ENCODE measurements around the gene PPP1R3F. TPM values are rescaled to one million over a fixed set of nuclear protein-coding genes. Genes with fewer than 3 reads are reported as not detected.
A peak's percentile ranks its signal among the peaks of the same experiment; 100 is the strongest.

PPP1R3F gene, protein sequence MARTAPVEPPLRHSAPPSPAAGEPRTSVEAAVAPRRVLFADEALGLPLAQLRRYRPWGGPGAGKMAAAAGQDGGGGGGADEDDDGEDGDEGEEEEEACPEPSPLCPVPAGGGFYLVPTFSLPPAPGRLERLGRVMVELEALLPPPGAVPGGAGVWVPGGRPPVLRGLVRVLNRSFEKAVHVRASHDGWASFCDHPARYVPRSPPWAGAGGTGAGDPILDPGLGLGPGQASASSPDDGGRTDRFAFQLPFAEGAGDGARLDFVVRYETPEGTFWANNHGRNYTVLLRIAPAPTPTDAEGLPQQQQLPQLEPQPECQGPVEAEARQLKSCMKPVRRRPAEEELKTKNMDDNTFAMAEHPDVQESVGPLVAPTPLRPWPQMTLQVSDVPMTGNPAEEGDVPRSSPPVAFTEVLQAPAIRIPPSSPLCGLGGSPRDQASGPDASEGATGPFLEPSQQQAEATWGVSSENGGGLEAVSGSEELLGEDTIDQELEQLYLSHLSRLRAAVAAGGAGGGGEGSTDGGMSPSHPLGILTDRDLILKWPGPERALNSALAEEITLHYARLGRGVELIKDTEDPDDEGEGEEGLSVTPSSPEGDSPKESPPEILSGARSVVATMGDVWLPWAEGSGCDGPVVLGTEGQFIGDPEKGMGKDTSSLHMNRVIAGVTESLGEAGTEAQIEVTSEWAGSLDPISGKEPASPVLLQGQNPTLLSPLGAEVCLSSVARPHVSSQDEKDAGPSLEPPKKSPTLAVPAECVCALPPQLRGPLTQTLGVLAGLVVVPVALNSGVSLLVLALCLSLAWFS
- total RNA-seq (2021) (3.6 and 5.2 TPM in 2 replicates), Bru-seq, nascent RNA (percentile 60 among the genes with signal in this experiment), BruChase-seq, experiment 1, labeled RNA remaining after a 2-hour chase (percentile 67 among the genes with signal in this experiment), BruChase-seq, experiment 2, labeled RNA remaining after a 6-hour chase (percentile 53 among the genes with signal in this experiment)
- long read RNA-seq, partial matches to known transcripts: 1 of 5 reads
- long read RNA-seq, other reads (novel, unspliced or antisense): 2 of 5 reads

DNA sequence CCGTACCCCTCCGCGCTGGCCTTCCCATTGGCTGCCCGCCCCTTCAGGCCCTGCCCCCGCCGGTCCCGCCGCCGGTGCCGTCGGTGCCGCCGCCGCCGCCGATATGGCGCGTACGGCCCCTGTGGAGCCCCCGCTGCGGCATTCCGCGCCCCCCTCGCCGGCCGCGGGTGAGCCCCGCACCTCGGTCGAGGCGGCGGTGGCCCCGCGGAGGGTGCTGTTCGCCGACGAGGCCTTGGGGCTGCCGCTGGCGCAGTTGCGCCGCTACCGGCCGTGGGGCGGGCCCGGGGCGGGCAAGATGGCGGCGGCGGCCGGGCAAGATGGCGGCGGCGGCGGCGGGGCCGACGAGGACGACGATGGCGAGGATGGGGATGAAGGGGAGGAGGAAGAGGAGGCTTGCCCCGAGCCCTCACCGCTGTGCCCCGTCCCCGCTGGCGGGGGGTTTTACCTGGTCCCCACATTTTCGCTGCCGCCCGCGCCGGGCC is at the start of gene PPP1R3F:
Gene PPP1R3F, plus strand, starts transcription at position 27 of the 482 bp plus-strand sequence. Its CDS starts 77 bp downstream, at position 104.
- DNase-seq: no peak
- H3K79me2 ChIP-seq (ENCODE audit: low read depth): no peaks in the 10 kb centered on the region
- no peaks in the 10 kb centered on the region for H3F3A ChIP-seq (ENCODE audit: insufficient read depth, low read depth)
- H2AFZ ChIP-seq: peak within 1 kb of the TSS; percentile 67
- no peaks in the 10 kb centered on the region for H3K27me3 ChIP-seq (ENCODE audit: insufficient read depth, low read depth)
- H3K9me3 ChIP-seq (ENCODE audit: insufficient read depth, low read depth): no peaks in the 10 kb centered on the region
- CTCF ChIA-PET: no interaction called here
- no peaks in the 10 kb centered on the region for H3K36me3 ChIP-seq (ENCODE audit: low read depth)
- H3K4me2 ChIP-seq: peak within 1 kb of the TSS; percentile 63
- no peaks in the 10 kb centered on the region for H4K20me1 ChIP-seq (ENCODE audit: insufficient read depth)
- H3K4me1 ChIP-seq (replicated peaks; ENCODE audit: insufficient read depth): peaks cover 6% of the 10 kb centered on the region; the same call in 1 of the 2 replicates
- peak within 1 kb of the TSS; percentile 58 for H3K4me3 ChIP-seq
- POLR2A ChIA-PET (ENCODE audit: unreplicated experiment): interaction anchor here (1.3 kb wide), 1 partner anchor 79 kb away, joined by 14 read pairs; no protein-coding TSS in a partner anchor
- TF ChIP-seq EZH2 (IDR thresholded peaks at IDR 0.05; ENCODE audit: low read depth): no peak
- H3K27ac ChIP-seq: peak within 1 kb of the TSS; percentile 37; the same call in 1 of the 2 replicates
- intact Hi-C loops (cut with micrococcal nuclease; ENCODE audit: unreplicated experiment): loop anchor here (2.0 kb wide), 1 partner anchor 79 kb away; no protein-coding TSS in a partner anchor
- no TSS peak for BruUV-seq (replicated peaks)
- no peaks in the 10 kb centered on the region for H3K9me2 ChIP-seq (ENCODE audit: insufficient read depth)

DNA sequence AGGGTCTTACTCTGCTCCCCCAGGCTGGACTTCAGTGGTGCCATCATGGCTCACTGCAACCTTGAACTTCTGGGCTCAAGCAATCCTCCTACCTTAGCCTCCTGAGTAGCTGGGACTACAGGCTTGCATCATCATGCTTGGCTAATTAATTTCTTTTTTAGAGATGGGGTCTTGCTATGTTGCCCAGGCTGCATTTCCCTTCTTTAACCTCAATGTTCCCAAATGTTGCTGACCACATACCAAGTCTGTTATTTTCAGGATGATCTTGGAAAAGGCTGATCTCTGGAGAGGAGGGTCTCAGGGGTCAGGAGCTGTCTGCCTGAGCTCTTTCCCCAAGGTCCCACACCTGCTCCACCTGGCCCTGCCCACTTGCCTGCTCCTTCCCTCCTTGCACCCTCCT is 49.5 kb upstream of the PPP1R3F start:
- Histone ChIP-seq H3F3A (ENCODE audit: insufficient read depth, low read depth) (no peaks in the 10 kb centered on the region), H3K27ac (no peak overlapping the region), H3K9me3 (ENCODE audit: insufficient read depth, low read depth) (no peaks in the 10 kb centered on the region), H3K4me2 (no peak overlapping the region), H2AFZ (no peak overlapping the region), H3K79me2 (ENCODE audit: low read depth) (no peaks in the 10 kb centered on the region), H3K27me3 (ENCODE audit: insufficient read depth, low read depth) (no peaks in the 10 kb centered on the region), H3K36me3 (ENCODE audit: low read depth) (no peaks in the 10 kb centered on the region), H3K4me3 (no peak overlapping the region), H3K9me2 (ENCODE audit: insufficient read depth) (no peaks in the 10 kb centered on the region), H3K4me1 (replicated peaks; ENCODE audit: insufficient read depth) (no peaks in the 10 kb centered on the region), H4K20me1 (ENCODE audit: insufficient read depth) (no peaks in the 10 kb centered on the region)
- intact Hi-C loops (cut with micrococcal nuclease; ENCODE audit: unreplicated experiment): no loop called here
- ChIA-PET POLR2A (ENCODE audit: unreplicated experiment) (no interaction called here), CTCF (no interaction called here)
- no TSS peak for BruUV-seq (replicated peaks)
- DNase-seq: no peak
- TF ChIP-seq, protein P1, sequence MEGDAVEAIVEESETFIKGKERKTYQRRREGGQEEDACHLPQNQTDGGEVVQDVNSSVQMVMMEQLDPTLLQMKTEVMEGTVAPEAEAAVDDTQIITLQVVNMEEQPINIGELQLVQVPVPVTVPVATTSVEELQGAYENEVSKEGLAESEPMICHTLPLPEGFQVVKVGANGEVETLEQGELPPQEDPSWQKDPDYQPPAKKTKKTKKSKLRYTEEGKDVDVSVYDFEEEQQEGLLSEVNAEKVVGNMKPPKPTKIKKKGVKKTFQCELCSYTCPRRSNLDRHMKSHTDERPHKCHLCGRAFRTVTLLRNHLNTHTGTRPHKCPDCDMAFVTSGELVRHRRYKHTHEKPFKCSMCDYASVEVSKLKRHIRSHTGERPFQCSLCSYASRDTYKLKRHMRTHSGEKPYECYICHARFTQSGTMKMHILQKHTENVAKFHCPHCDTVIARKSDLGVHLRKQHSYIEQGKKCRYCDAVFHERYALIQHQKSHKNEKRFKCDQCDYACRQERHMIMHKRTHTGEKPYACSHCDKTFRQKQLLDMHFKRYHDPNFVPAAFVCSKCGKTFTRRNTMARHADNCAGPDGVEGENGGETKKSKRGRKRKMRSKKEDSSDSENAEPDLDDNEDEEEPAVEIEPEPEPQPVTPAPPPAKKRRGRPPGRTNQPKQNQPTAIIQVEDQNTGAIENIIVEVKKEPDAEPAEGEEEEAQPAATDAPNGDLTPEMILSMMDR (conservative IDR thresholded peaks at IDR 0.05): no peak
- TF ChIP-seq EZH2 (IDR thresholded peaks at IDR 0.05; ENCODE audit: low read depth): no peak

DNA sequence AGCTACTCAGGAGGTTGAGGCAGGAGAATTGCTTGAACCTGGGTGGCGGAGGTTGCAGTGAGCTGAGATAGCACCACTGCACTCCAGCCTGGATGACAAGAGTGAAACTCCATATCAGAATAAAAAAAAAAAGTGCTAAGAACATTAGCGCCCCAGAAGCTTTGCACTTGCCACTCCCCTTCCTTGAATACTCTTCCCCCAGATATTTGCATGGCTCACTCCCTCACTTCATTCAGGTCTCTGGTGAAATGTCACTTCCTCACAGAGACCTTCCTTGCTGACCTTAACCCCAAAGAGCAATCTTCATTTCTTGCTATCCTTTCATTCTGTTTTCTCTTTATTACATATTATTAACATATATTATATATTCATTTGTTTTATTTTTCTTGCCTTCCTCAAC is 47.7 kb upstream of the PPP1R3F start:
- Histone ChIP-seq H3K36me3 (ENCODE audit: low read depth) (no peaks in the 10 kb centered on the region), H3K9me2 (ENCODE audit: insufficient read depth) (no peaks in the 10 kb centered on the region), H3K4me3 (no peak overlapping the region), H3F3A (ENCODE audit: insufficient read depth, low read depth) (no peaks in the 10 kb centered on the region), H3K27me3 (ENCODE audit: insufficient read depth, low read depth) (no peaks in the 10 kb centered on the region), H2AFZ (no peak overlapping the region), H3K4me2 (no peak overlapping the region), H3K79me2 (ENCODE audit: low read depth) (no peaks in the 10 kb centered on the region), H3K27ac (no peak overlapping the region), H3K4me1 (replicated peaks; ENCODE audit: insufficient read depth) (no peaks in the 10 kb centered on the region), H4K20me1 (ENCODE audit: insufficient read depth) (no peaks in the 10 kb centered on the region), H3K9me3 (ENCODE audit: insufficient read depth, low read depth) (no peaks in the 10 kb centered on the region)
- DNase-seq: no peak
- intact Hi-C loops (cut with micrococcal nuclease; ENCODE audit: unreplicated experiment): no loop called here
- POLR2A ChIA-PET (ENCODE audit: unreplicated experiment): no interaction called here
- CTCF ChIA-PET: no interaction called here
- BruUV-seq (replicated peaks): no TSS peak
- TF ChIP-seq, protein P1 (conservative IDR thresholded peaks at IDR 0.05): no peak
- TF ChIP-seq EZH2 (IDR thresholded peaks at IDR 0.05; ENCODE audit: low read depth): no peak
